ENCODE measurements around the gene CD14.
"Not testable (repeated sequence)": the region's sequence is repeated elsewhere in the genome, so short reads cannot be mapped to it uniquely, and the experiment has no call there.

CD14 gene

DNA sequence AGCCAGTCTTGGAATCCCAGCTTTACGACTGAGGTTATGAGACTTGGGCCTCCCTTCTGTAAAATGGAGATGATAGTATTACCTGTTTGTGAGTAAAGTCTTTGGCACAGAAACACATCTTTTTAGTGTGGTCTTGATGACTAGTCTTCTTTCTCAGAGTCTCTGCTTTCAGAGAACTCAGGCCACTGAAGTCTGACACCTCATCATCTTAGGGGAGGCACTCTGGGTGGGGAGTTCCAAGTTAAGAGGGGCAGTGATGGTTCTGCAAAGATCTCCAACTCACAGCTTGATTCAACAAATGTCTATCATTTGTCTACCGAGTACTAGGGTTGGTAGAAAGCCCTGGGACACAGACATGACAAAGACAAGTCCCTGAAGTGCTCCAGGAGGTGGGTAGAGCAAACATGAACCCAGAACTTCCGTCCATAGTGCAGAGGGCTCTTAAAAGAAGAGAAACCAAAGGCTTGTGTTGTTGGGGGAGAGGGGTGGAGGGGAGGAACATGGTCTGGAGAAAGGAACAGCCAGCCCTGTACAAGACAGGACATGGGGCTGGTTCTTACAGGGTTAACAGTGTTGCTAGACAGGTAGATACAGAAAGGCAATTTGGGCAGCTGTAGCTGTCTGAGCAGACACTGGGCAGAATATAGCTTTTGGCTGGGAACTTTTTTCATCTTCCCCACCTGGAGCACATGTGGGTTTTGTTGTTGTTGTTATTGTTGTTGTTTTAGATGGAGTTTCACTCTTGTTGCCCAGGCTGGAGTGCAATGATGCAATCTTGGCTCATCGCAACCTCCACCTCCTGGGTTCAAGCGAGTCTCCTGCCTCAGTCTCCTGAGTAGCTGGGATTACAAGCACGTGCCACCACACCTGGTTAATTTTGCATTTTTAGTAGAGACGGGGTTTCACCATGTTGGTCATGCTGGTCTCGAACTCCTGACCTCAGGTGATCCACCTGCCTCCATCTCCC, 2.6 kb upstream of the CD14 start:
- no peak for DNase-seq (ENCODE audit: low spot score)

DNA sequence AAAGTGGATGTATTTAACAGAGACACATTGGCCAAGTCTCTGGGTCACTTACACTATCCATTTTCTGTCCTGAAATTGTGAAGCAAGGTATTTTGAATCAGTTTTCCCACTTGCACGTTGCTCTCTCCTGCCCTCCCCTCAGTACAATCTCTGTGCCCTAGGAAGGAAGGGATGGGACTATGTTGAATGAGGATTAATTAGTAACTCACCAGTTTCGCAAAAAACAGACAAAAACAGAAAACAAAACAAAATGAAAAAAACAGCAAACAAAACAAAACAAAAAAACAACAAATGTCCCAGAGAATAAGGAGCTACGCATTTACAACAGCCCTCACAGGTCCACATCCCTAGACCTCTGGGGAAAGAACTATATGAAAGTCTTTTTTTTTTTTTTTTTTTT, 1.1 kb upstream of the CD14 start:
- no peak for DNase-seq (ENCODE audit: low spot score)

DNA sequence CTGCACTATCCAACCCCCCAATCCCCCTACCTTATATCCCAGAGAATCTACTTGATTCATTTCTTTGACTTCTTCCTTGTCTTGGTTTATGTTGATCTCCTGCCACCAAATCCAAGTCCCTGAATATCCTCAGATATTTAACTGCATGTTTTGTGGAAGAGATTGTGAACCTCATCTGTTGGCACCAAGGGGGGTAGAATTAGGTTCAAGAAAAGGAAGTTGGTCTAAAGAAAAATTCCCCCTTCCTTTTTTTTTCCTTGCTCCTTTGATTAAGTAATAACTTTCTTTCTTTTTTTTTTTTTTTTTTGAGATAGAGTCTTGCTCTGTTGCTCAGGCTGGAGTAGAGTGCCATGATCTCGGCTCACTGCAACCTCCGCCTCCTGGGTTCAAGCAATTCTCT, 526 bp upstream of the CD14 start:
- no peak for DNase-seq (ENCODE audit: low spot score)

DNA sequence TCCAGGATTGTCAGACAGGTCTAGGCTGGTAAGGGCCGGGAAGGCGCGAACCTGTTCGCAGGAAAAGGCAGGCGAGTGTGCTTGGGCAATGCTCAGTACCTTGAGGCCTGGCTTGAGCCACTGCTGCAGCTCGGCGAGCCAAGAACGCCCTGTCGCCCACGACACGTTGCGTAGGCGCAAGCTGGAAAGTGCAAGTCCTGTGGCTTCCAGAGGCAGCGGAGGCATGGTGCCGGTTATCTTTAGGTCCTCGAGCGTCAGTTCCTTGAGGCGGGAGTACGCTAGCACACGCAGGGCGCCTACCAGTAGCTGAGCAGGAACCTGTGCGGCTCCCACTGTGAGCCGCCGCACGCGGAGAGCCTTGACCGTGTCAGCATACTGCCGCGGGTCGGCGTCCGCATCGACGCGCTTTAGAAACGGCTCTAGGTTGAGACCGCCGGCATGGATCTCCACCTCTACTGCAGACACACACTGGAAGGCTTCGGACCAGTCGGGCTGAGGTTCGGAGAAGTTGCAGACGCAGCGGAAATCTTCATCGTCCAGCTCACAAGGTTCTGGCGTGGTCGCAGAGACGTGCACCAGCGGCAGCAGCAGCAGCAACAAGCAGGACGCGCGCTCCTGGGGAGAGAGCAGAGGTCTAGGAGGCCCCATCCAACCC, 482 bp downstream of the CD14 start:
- no peak for DNase-seq (ENCODE audit: low spot score)

DNA sequence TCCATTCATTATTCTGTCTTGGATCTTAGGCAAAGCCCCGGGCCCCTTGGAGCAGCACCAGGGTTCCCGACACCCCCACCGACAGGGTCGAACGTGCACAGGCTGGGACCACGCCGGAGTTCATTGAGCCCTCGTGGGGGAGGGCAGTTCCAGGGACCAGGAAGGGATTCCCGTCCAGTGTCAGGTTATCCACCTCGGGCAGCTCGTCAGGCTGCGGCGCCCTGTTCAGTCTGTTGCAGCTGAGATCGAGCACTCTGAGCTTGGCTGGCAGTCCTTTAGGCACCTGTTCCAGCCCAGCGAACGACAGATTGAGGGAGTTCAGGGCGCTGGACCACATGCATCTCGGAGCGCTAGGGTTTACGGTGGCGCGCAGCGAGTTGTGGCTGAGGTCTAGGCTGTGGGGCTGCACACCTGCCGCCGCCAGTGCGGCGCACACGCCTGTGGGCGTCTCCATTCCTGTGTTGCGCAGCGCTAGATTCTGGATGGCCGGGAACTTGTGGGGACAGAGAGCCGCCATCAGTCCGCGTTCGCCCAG, 1.1 kb downstream of the CD14 start:
- DNase-seq (ENCODE audit: low spot score) = no peak

DNA sequence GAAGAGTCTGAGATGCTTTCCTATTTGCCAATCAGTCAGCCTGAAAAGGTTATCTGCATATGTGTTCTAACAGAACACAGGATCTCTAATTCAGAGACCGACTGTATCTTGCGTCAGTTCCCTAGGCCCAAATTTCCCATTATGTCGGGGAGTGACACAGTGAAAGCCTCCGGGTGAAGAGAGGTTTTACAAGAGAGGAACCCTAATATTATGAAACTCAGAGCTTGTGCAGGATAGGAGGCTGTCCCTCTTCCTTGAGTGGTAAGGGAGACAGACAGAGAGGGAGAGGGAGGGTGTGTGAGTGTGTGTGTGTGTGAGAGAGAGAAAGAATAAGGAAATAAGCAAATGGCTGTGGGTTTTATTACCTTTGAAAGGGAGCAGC, 1.9 kb downstream of the CD14 start:
- DNase-seq (ENCODE audit: low spot score) = peak; percentile 63

DNA sequence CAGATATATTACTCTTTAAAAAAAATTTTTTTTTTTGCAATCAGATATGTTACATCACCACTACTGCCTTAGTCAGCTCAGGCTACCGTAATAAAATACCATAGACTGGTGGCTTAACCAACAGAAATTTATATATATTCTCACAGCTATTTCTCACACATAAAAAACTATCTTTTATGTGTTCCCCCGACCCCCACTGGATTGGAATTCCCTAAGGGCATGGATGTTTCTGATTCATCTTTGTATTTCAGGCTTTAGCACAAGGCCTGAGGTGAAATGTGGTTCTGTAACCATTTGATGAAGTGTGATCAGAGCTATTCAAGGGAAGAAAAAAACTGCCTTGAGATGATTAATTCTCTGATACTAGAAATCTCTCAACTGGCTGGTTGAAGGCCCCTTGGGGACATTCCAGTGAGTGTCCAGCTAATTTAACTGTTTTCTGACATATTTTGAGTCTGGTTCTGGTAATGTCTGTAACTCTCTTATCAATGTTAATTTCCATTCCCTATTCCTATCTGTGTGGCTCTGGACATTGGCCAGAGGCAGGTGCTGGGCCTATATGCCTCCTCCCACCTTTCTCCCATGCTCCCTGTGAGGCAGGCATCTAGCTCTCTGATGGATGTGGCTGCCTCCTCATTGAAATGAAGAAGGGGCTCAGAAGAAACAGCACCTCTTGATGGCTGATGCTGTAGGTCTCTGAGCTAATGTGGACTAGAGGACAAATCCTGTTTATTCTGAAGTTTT, 2.5 kb downstream of the CD14 start:
- DNase-seq (ENCODE audit: low spot score) = no peak

DNA sequence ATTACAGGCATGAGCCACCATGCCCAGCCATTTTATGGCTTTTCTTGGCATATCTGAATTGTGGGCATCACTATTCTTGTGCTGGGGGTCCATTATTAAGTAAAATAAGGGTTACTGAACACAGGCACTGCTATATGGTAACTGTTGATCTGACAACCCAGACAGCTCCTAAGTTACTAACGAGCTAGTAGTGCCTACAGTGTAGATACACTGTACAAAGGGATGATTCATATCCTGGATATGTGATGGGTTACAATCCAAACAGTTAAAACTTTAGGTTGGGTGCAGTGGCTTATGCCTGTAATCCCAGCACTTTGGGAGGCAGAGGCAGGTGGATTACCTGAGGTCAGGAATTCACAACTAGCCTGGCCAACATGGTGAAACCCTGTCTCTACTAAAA, 4.3 kb downstream of the CD14 start:
- no peak for DNase-seq (ENCODE audit: low spot score)

DNA sequence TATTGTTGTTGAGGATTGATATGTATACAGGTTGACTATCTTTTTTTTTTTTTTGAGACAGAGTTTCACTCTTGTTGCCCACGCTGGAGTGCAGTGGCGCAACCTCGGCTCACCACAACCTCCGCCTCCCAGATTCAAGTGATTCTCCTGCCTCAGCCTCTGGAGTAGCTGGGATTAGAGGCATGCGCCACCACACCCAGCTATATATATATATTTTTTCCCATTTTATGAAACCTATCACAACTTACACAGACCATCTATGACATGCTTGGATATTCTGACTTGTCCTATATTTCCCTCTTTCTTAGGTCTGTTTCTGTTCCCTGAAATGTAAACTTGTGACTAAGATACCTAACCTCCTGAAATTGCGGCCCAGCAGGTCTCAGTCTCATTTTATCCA, 5.0 kb downstream of the CD14 start:
- no peak for DNase-seq (ENCODE audit: low spot score)

DNA sequence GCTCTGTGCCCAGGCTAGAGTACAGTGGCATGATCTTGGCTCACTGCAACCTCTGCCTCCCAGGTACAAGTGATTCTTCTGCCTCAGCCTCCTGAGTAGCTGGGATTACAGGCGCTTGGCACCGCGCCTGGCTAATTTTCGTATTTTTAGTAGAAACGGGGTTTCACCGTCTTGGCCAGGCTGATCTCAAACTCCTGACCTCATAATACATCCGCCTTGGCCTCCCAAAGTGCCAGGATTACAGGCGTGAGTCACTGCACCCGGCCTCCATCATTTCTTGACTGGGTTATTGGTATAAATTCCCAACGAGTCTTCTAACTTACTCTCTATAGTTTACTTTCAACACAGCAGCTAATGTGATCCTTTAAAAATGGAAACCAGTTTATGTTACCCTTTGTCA, 8.1 kb downstream of the CD14 start:
- DNase-seq (ENCODE audit: low spot score) = not testable (repeated sequence)

DNA sequence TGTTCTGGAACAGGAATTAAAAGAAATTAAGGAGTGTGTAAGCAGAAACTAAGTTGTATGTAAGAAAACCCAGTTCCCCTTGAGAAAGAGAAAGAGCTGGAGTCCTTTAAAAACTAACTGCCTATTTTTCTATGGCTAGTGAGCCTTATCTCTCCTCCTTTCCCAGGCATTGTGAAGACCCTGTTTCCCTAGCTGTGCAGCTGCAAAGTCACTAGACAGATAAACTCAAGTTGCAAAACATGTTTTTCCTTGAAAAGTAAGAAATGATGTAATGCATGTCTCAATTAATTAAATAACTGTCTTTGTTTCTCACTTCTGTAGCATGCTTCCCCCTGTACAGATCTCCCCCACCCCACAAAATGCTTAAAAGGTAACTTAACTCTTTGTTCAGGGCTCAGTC, 9.9 kb downstream of the CD14 start:
- DNase-seq (ENCODE audit: low spot score) = not testable (repeated sequence)

DNA sequence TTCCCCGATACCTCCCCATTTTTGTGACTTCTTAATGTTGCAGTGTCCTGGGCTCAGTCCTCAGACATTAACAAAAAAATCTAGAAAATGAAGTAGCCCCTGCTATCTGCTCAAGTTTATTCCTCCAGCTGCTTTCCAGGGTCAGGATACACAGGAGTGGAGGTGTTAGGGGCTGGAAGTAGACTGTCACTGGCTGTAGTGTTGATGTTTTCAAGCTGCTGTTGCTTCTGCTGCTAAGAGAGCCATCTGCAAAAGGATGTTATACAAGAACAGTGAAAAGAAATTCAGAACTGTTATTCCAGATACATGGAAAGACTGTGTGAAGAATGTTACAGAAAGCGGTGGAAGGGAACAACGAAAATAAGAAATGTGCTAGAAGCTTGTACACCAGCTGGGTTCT, 10.7 kb downstream of the CD14 start:
- no peak for DNase-seq (ENCODE audit: low spot score)

DNA sequence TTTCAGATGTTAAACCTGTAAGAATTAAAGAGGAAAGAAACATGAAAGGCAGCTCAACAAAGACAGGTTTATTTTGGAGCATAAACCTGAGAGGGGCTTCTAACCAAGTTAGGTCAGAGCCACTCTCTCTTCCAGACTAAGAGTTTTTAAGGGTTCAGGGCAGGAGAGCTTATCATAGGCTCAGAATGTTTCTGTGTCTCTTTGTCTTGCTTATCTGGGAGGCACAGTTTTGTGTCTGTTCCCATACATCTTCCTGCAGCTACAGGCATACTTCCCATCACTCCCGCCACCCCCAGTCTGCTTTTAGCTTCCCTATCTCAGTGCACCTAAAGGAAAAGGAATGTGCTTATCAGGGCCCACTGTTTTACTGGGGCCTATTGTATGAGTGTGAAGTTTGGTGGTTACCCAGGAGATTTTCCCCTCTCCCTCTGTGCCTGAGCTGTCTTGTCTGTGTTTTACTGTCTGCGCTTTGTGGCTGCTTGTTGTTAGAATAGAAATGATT, 21.9 kb downstream of the CD14 start:
- no peak for DNase-seq (ENCODE audit: low spot score)

DNA sequence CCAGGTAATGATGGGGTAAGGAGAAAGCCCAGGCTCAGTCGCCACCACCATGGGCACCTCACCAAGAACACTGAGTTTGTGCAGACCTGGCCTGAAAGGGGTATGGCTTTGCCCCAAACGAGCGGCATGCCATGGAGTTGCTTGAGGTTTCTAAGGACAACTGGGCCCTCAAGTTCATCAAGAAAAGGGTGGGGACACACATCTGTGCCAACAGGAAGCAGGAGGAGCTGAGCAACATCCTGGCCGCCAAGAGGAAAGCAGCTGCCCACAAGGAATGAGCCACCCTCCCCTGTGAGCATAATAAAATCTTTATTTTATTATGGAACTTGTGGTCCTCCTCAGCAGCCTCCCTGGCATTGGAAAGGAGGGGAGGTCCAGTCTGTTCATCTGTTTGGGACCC, 23.8 kb downstream of the CD14 start:
- no peak for DNase-seq (ENCODE audit: low spot score)

DNA sequence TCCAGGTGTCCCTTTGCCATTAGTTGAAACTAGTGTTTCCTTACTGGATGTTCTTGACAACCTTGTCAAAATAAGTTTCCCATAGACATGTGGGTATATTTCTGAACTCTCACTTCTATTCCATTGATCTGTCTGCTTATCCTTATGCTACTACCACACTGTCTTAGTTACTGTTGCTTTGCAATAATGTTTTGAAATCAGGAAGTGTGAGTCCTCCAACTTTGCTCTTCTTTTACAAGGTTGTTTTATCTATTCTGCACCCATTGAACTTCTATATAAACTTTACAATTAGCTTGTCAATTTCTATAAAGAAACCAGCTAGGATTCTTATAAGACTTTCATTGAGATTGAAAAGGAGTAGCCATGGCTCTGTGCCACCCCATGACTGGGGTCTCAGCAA, 24.3 kb downstream of the CD14 start:
- DNase-seq (ENCODE audit: low spot score) = no peak

DNA sequence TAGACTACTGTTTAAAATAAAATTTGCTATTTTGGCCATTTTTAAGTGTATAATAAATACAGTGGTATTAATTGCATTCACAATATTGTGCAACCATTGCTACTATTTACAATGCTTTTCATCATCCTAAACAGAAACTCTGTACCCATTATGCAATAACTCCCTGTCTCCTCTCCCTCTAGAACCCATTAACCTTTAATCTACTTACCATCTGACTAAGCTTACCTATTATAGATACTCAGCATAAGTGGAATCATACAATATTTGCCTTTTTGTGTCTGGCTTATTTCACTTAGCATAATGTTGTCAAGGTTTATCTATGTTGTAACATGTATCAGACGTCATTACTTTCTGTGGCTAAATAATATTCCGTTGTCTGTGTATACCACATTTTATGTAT, 25.9 kb downstream of the CD14 start:
- DNase-seq (ENCODE audit: low spot score) = no peak

DNA sequence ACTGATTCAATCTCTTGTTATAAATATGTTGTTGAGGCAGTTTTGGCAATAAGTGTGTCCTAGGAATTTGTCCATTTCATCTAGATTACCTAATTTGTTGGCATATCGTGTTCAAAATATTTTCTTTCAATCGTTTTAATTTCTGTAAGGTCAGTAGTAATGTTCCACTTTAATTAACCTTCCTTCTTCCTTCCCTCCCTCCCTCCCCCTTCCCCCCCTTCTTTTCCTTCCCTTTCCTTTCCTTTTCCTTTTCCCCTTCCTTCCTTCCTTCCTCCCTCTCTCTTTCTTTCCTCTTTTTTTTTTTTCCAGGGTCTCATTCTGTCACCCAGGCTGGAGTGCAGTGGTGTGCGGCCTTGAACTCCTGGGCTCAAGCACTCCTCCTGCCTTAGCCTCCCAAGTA, 27.1 kb downstream of the CD14 start:
- DNase-seq (ENCODE audit: low spot score) = no peak

DNA sequence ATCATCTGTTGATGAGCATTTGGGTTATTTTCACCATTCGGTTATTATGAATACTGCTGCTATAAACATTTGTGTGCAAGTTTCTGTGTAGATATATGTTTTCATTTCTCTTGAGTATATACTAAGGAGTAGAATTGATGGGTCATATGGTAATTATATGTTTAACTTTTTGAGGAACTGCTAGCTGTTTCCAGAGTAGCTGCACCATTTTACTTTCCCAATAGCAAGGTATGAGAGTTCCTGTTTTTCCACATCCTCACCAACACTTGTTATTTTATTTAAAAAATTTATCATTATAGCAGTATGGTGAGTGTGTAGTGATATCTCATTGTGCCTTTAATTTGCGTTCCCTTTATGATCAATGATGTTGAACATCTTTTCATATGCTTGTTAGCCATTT, 29.2 kb downstream of the CD14 start:
- DNase-seq (ENCODE audit: low spot score) = no peak

DNA sequence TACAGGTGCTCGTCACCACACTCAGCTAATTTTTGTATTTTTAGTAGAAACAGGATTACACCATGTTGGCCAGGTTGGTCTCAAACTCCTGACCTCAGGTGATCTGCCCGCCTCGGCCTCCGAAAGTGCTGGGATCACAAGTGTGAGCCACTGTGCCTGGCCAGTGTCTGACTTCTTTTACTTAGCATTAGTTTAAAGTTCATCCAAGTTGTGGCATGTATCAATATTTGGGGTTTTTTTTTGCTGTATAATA, 29.6 kb downstream of the CD14 start:
- DNase-seq (ENCODE audit: low spot score) = not testable (repeated sequence)

DNA sequence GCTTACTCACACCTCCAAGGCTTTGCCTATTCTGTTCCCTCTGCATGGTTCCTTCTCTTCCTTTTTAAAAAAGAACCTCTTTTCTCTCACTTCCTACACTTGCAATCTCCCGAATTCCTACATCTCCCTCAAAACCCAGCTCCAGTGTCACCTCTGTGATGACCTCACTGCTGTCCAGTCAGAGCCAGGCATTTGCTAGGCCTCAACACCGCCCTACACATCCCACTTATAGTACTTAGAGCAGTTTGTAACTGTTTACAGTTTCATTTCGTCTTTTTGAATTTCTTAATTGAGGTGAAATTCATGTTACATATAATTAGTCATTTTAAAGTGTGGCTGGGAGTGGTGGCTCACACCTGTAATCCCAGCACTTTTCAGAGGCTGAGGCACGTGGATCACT, 30.8 kb downstream of the CD14 start:
- no peak for DNase-seq (ENCODE audit: low spot score)

DNA sequence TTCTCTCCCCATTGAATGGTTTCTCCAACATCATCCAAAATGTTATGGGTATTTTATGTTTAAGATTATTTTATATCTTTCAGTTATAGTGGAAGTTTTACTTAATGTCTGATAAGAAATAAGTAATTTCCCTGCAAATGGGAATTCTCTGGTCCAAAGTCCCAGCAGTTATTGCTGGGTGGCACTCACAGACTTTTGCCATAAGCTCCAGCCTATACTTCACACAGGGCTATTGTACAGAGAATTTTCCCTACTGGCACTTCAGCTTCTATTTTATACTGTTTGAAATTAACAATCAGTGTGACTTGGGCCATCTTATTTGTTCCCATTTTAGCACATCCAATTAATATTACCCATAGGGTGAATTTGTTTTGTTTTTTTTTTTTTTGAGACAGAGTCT, 32.9 kb downstream of the CD14 start:
- DNase-seq (ENCODE audit: low spot score) = no peak

DNA sequence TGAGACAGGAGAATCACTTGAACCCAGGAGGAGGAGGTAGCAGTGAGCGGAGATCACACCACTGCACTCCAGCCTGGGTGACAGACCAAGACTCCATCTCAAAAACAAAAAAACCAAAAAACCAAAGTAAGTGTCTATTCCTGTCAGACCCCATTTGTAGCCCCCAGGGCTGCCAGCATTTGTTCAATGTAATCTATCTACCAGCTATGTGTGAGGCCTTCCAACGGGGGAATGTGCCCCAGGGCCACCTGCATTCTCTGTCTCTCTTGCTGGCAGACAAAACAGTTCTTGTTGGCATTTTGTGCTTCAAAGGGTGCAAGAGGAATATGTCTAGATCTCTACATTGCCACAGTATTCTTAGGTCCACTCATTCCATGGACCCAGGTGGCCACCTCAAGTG, 34.1 kb downstream of the CD14 start:
- DNase-seq (ENCODE audit: low spot score) = no peak

DNA sequence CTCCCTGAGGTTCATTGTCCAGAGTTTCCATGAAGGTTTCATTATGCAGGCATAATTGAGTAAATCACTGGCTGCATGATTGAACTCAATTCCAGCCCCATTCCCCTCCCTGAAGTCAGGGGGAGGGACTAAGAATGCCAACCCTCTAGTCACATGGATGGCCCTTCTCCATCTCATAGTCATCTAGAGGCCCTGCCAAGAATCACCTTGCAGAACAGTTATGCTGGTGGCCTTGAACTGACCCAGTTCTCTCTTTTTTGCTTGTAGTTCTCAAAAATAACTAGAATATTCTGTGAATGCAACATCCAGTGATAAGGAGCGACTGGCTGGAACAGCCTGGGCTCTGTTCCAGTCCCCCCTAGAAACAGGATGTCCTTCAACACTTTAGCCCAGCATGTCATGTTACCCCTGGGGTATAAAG, 36.6 kb downstream of the CD14 start:
- peak; percentile 77 for DNase-seq (ENCODE audit: low spot score)
